Posterior cingulate gyrus (tissue), 11 donors: ENCODE results near the gene CHCHD3.
A peak's percentile ranks its signal among the peaks of the same experiment; 100 is the strongest.

Source experiments
- DNase-seq, 10 donors: peaks; one replicate each; pipeline versions ENCODE4 v3.0.0 to v3.0.0-alpha.2; 2020 to 2021; ENCODE audit warnings: mixed read lengths in 3 of 10
- intact Hi-C: fragments of 100-400 bp; cut with DNase I; formaldehyde crosslinking; loops from one replicate; pipeline ENCODE4 v1.15.1; 2023

The CHCHD3 gene

GRCh38 chr7:133081119-133081598, 731 bp downstream of the CHCHD3 start:
- no peak for DNase-seq
- intact Hi-C loops: loop anchor here (1.0 kb wide), 1 partner anchor 171 kb away; no protein-coding TSS in a partner anchor

GRCh38 chr7:133079296-133079695, 2.6 kb downstream of the CHCHD3 start:
- no peak for DNase-seq
- intact Hi-C loops: no loop called here

- intact Hi-C loops: no loop called here
- DNase-seq: no peak
Observed at GRCh38 chr7:133077394-133077793, 4.5 kb downstream of the CHCHD3 start.

GRCh38 chr7:133076142-133076541, 5.7 kb downstream of the CHCHD3 start:
- intact Hi-C loops: no loop called here

GRCh38 chr7:133071506-133071905, 10.4 kb downstream of the CHCHD3 start:
- DNase-seq: no peak
- intact Hi-C loops: no loop called here

More at GRCh38 chr7:133076142-133076541, 5.7 kb downstream of the CHCHD3 start:
- DNase-seq: no peak

- no peak for DNase-seq
Observed at GRCh38 chr7:133070562-133070961, 11.3 kb downstream of the CHCHD3 start.

GRCh38 chr7:133065301-133065700, 16.6 kb downstream of the CHCHD3 start:
- intact Hi-C loops: no loop called here
- no peak for DNase-seq

More at GRCh38 chr7:133070562-133070961, 11.3 kb downstream of the CHCHD3 start:
- intact Hi-C loops: no loop called here

GRCh38 chr7:133064082-133064820, 17.6 kb downstream of the CHCHD3 start:
- intact Hi-C loops: no loop called here
- no peak for DNase-seq

GRCh38 chr7:133061792-133062191, 20.1 kb downstream of the CHCHD3 start:
- intact Hi-C loops: no loop called here
- DNase-seq: no peak

- intact Hi-C loops: no loop called here
- no peak for DNase-seq
Observed at GRCh38 chr7:133061357-133061756, 20.5 kb downstream of the CHCHD3 start.

- no peak for DNase-seq
- intact Hi-C loops: no loop called here
Observed at GRCh38 chr7:133060004-133060403, 21.9 kb downstream of the CHCHD3 start.

GRCh38 chr7:133059263-133059662, 22.6 kb downstream of the CHCHD3 start:
- no peak for DNase-seq
- intact Hi-C loops: no loop called here

GRCh38 chr7:133056370-133057238, 25.3 kb downstream of the CHCHD3 start:
- no peak for DNase-seq
- intact Hi-C loops: no loop called here

- no peak for DNase-seq
- intact Hi-C loops: no loop called here
Observed at GRCh38 chr7:133054162-133054840, 27.6 kb downstream of the CHCHD3 start.

GRCh38 chr7:133053321-133053891, 28.5 kb downstream of the CHCHD3 start:
- DNase-seq: no peak
- intact Hi-C loops: no loop called here

- intact Hi-C loops: no loop called here
- DNase-seq: no peak
Observed at GRCh38 chr7:133052826-133053225, 29.1 kb downstream of the CHCHD3 start.

- intact Hi-C loops: no loop called here
- DNase-seq: peak in 1 of 10 donors; percentile 44
Observed at GRCh38 chr7:133052401-133052756, 29.5 kb downstream of the CHCHD3 start.

GRCh38 chr7:133051719-133052400, 30.0 kb downstream of the CHCHD3 start:
- intact Hi-C loops: no loop called here
- DNase-seq: no peak

- peak in 2 of 10 donors; percentile 10 to 25 for DNase-seq
- intact Hi-C loops: no loop called here
Observed at GRCh38 chr7:133051066-133051465, 30.8 kb downstream of the CHCHD3 start.
